H1 (cell line): ENCODE data around the gene MZF1. TPM values are rescaled to one million over a fixed set of nuclear protein-coding genes. Genes with fewer than 3 reads are reported as not detected.

Experiments used
- CTCF ChIA-PET: fragments of 300-600 bp; sonication (Branson Sonifier 250); formaldehyde crosslinking; loops from one replicate; lab custom pipeline; 2021; ENCODE audit not compliant: partially characterized antibody; lab: Charles Lee
- POLR2A ChIA-PET: fragments of 300-600 bp; sonication (Branson Sonifier 250); formaldehyde crosslinking; loops from one replicate; lab custom pipeline; 2021; ENCODE audit warnings: inconsistent platforms; ENCODE audit not compliant: partially characterized antibody; lab: Charles Lee
- DNase-seq, 2 experiments: peaks; one replicate each; pipeline versions ENCODE4 v3.0.0 to v3.0.0-alpha.2; 2010 to 2022; ENCODE audit warnings: low spot score in 2 of 2, low read depth in 1 of 2, mixed read lengths in 1 of 2
- FAIRE-seq: peaks from 2 replicates; lab custom pipeline; 2011; peaks lifted over from hg19 to GRCh38; lab: Jason Lieb, UNC
- H2AFZ ChIP-seq: 2 replicates; pipeline ENCODE4 v1.8.1; 2012; ENCODE audit warnings: low read length, inconsistent platforms
- H2AK5ac ChIP-seq: 2 replicates; pipeline ENCODE4 v1.6.1; 2013; ENCODE audit warnings: low read depth, low read length
- H2BK120ac ChIP-seq: replicated peaks from 2 replicates; pipeline ENCODE3; 2013; ENCODE audit warnings: low read depth, low read length, inconsistent platforms
- H2BK12ac ChIP-seq: 2 replicates; pipeline ENCODE4 v1.6.1; 2013; ENCODE audit warnings: low read depth, low read length
- H2BK15ac ChIP-seq: 2 replicates; pipeline ENCODE4 v1.6.1; 2013; ENCODE audit warnings: low read length
- H2BK20ac ChIP-seq: 2 replicates; pipeline ENCODE4 v1.6.1; 2013; ENCODE audit warnings: low read length
- H2BK5ac ChIP-seq: 2 replicates; pipeline ENCODE4 v1.6.1; 2013; ENCODE audit warnings: low read depth, low read length
- H3K14ac ChIP-seq: 2 replicates; pipeline ENCODE4 v1.6.1; 2013; ENCODE audit warnings: inconsistent platforms; ENCODE audit not compliant: insufficient read length
- H3K18ac ChIP-seq: 2 replicates; pipeline ENCODE4 v1.6.1; 2013; ENCODE audit warnings: low read length; ENCODE audit errors: extremely low read depth
- H3K23ac ChIP-seq: 2 replicates; pipeline ENCODE4 v1.6.1; 2013; ENCODE audit warnings: inconsistent platforms; ENCODE audit not compliant: insufficient read length
- H3K23me2 ChIP-seq: 2 replicates; pipeline ENCODE4 v1.6.1; 2013; ENCODE audit warnings: low read depth, low read length
- H3K27ac ChIP-seq: 2 replicates; pipeline ENCODE4 v1.6.1; 2011; ENCODE audit warnings: low read depth, low read length, inconsistent platforms
- H3K27me3 ChIP-seq, 4 experiments: replicated peaks in 1 of 4; 1 replicate in 1 of 4; 2 replicates in 3 of 4; pipeline versions ENCODE4 v1.6.1 to v1.8.1; 2011 to 2013; ENCODE audit warnings: low read length in 3 of 4, mild to moderate bottlenecking in 3 of 4, inconsistent platforms in 2 of 4, mixed read lengths in 2 of 4, moderate library complexity in 1 of 4; ENCODE audit not compliant: control insufficient read depth in 3 of 4, insufficient read depth in 3 of 4; ENCODE audit errors: extremely low read depth in 1 of 4
- H3K36me3 ChIP-seq, 4 experiments: 2 replicates each; pipeline versions ENCODE4 v1.6.1 to v1.8.1; 2011 to 2013; ENCODE audit warnings: mild to moderate bottlenecking in 4 of 4, low read length in 3 of 4, moderate library complexity in 2 of 4, control low read depth in 1 of 4, inconsistent platforms in 1 of 4; ENCODE audit not compliant: insufficient read depth in 4 of 4, control insufficient read depth in 2 of 4
- H3K4ac ChIP-seq: replicated peaks from 2 replicates; pipeline ENCODE3; 2013; ENCODE audit warnings: low read length, low read depth, mixed read lengths, inconsistent platforms; ENCODE audit not compliant: insufficient read length
- H3K4me1 ChIP-seq, 4 experiments: replicated peaks in 1 of 4; 1 replicate in 1 of 4; 2 replicates in 3 of 4; pipeline versions ENCODE4 v1.6.1 to v1.8.1; 2011 to 2013; ENCODE audit warnings: low read length in 3 of 4, inconsistent platforms in 2 of 4, mixed read lengths in 1 of 4; ENCODE audit not compliant: insufficient read depth in 4 of 4, control insufficient read depth in 3 of 4
- H3K4me2 ChIP-seq, 2 experiments: 2 replicates each; pipeline versions ENCODE4 v1.6.1 to v1.8.1; 2011 to 2013; ENCODE audit warnings: low read depth in 2 of 2, low read length in 2 of 2, control low read depth in 1 of 2, inconsistent platforms in 1 of 2, mild to moderate bottlenecking in 1 of 2; ENCODE audit not compliant: insufficient read depth in 1 of 2
- H3K4me3 ChIP-seq, 4 experiments: fragments of 200-600, 300-600 bp in 1 of 4; sonication (generic), shearing (Covaris generic), sonication (Bioruptor Twin) in 1 of 4; 2 replicates each; pipeline versions ENCODE4 v1.5.1 to v1.8.1; 2011 to 2016; ENCODE audit warnings: low read length in 4 of 4, low read depth in 3 of 4, control low read depth in 2 of 4, inconsistent platforms in 2 of 4, mild to moderate bottlenecking in 2 of 4, mixed read lengths in 1 of 4, moderate library complexity in 1 of 4; ENCODE audit not compliant: insufficient read depth in 2 of 4; ENCODE audit errors: extremely low read depth in 1 of 4
- H3K56ac ChIP-seq: replicated peaks from 2 replicates; pipeline ENCODE3; 2013; ENCODE audit warnings: low read depth, mild to moderate bottlenecking, mixed read lengths, low read length, inconsistent platforms; ENCODE audit not compliant: insufficient read length
- H3K79me1 ChIP-seq: 2 replicates; pipeline ENCODE4 v1.6.1; 2013; ENCODE audit warnings: low read depth, low read length, control low read depth
- H3K79me2 ChIP-seq, 2 experiments: 2 replicates each; pipeline versions ENCODE4 v1.6.1 to v1.8.1; 2012 to 2013; ENCODE audit warnings: low read length in 2 of 2, mild to moderate bottlenecking in 2 of 2, inconsistent platforms in 1 of 2; ENCODE audit not compliant: insufficient read depth in 2 of 2, control insufficient read depth in 1 of 2
- H3K9ac ChIP-seq, 4 experiments: replicated peaks in 1 of 4; 1 replicate in 1 of 4; 2 replicates in 3 of 4; pipeline versions ENCODE4 v1.6.1 to v1.8.1; 2011 to 2013; ENCODE audit warnings: low read depth in 3 of 4, low read length in 3 of 4, control low read depth in 2 of 4, mild to moderate bottlenecking in 2 of 4, moderate library complexity in 2 of 4, inconsistent platforms in 1 of 4; ENCODE audit errors: extremely low read depth in 1 of 4
- H3K9me3 ChIP-seq, 2 experiments: 2 replicates each; pipeline versions ENCODE4 v1.6.1 to v1.8.1; 2012 to 2013; ENCODE audit warnings: mild to moderate bottlenecking in 2 of 2, moderate library complexity in 2 of 2, control low read depth in 1 of 2, inconsistent platforms in 1 of 2, low read depth in 1 of 2, low read length in 1 of 2, mixed read lengths in 1 of 2; ENCODE audit not compliant: insufficient read depth in 2 of 2
- H4K20me1 ChIP-seq, 2 experiments: replicated peaks in 1 of 2; 2 replicates each; pipeline versions ENCODE3 to v1.8.1; 2011 to 2013; ENCODE audit warnings: inconsistent platforms in 2 of 2, low read length in 2 of 2, mild to moderate bottlenecking in 1 of 2; ENCODE audit not compliant: insufficient read depth in 2 of 2, control insufficient read depth in 1 of 2
- H4K5ac ChIP-seq: 2 replicates; pipeline ENCODE4 v1.6.1; 2013; ENCODE audit warnings: low read length, low read depth, mixed read lengths, inconsistent platforms; ENCODE audit not compliant: insufficient read length
- H4K8ac ChIP-seq: 2 replicates; pipeline ENCODE4 v1.8.0; 2013; ENCODE audit warnings: mild to moderate bottlenecking, moderate library complexity, low read length, inconsistent platforms; ENCODE audit not compliant: insufficient read depth; ENCODE audit errors: extremely low read depth
- H4K91ac ChIP-seq: replicated peaks from 2 replicates; pipeline ENCODE3; 2013; ENCODE audit warnings: low read length, mixed read lengths, inconsistent platforms; ENCODE audit not compliant: insufficient read length
- ATF2 ChIP-seq: IDR thresholded peaks from 2 replicates; pipeline ENCODE4 v1.6.1; 2012; ENCODE audit warnings: low read length, inconsistent platforms
- EGR1 ChIP-seq: IDR thresholded peaks from 2 replicates; pipeline ENCODE4 v1.6.1; 2011; ENCODE audit warnings: low read depth, low read length, borderline replicate concordance
- POLR2A ChIP-seq, 2 experiments: IDR thresholded peaks; 1 replicate in 1 of 2; 2 replicates in 1 of 2; pipeline ENCODE4 v1.6.1; 2011; ENCODE audit warnings: low read depth in 2 of 2, low read length in 2 of 2, mild to moderate bottlenecking in 2 of 2; ENCODE audit errors: control extremely low read depth in 1 of 2
- RBBP5 ChIP-seq: IDR thresholded peaks from 2 replicates; pipeline ENCODE4 v1.7.1; 2012; ENCODE audit warnings: low read depth, mild to moderate bottlenecking, inconsistent platforms, low read length, moderate library complexity, borderline replicate concordance
- RFX5 ChIP-seq: IDR thresholded peaks from 2 replicates; pipeline ENCODE4 v1.6.1; 2011; ENCODE audit warnings: low read depth, low read length, improper control_type of control experiment, borderline replicate concordance
- RXRA ChIP-seq: IDR thresholded peaks from 2 replicates; pipeline ENCODE4 v1.6.1; 2011; ENCODE audit warnings: low read depth, mild to moderate bottlenecking, low read length, moderate library complexity; ENCODE audit not compliant: insufficient read depth
- SIN3A ChIP-seq, 2 experiments: IDR thresholded peaks in 1 of 2; conservative IDR thresholded peaks in 1 of 2; 2 replicates each; pipeline ENCODE4 v1.6.1; 2011 to 2012; ENCODE audit warnings: low read length in 2 of 2, improper control_type of control experiment in 1 of 2, low read depth in 1 of 2, mild to moderate bottlenecking in 1 of 2
- SIRT6 ChIP-seq: IDR thresholded peaks from one replicate; pipeline ENCODE4 v1.7.1; 2012; ENCODE audit warnings: low read length, inconsistent platforms
- WGBS, 2 experiments: shearing (Covaris generic) in 1 of 2; methylation state at CpG; one replicate each; pipeline versions ENCODE4 v1.1.6 to v1.1.7; 2013 to 2015; ENCODE audit warnings: low lambda C conversion rate in 2 of 2, mixed read lengths in 2 of 2, inconsistent platforms in 1 of 2, low coverage in 1 of 2, missing lambda C conversion rate in 1 of 2; ENCODE audit not compliant: insufficient replicate concordance in 2 of 2, insufficient coverage in 1 of 2, insufficient read length in 1 of 2; ENCODE audit errors: extremely low coverage in 1 of 2, missing lambda C conversion rate in 1 of 2; 5-methylcytosine and 5-hydroxymethylcytosine counted together
- polyA plus RNA-seq, 7 experiments: library from polyadenylated mRNA; depleted of rRNA in 3 of 7; stranded (reverse) in 5 of 7; unstranded in 2 of 7; fragments of >200 nt in 5 of 7; fragments of 200-250 nt in 2 of 7; gene quantifications; 1 replicate in 5 of 7; 2 replicates in 1 of 7; 4 replicates in 1 of 7; pipeline versions ENCODE4 v1.2.1 to v1.2.3, GENCODE V29; 2011 to 2013; ENCODE audit warnings: missing spikeins in 2 of 7, mixed read lengths in 2 of 7
- total RNA-seq: library from RNA; stranded (reverse); fragmentation: NEBNext Ultra II Directional; extraction: Animal tissue kit (Norgen Biotek cat#: 25700); gene quantifications from 2 replicates; pipeline ENCODE4 v1.2.1, GENCODE V29; 2021

Gene MZF1
- total and polyA plus RNA-seq, 2 of the 8 experiments (the other 6 are each of a cell fraction or from before 2014, with no cell fraction given) = 15.2 to 25.0 TPM

- H3K9me3 ChIP-seq = no peaks in the 10 kb centered on the region
- no peak overlapping the region for H2BK20ac ChIP-seq
- no peak overlapping the region for H3K23ac ChIP-seq
- no peak overlapping the region for H3K14ac ChIP-seq
- FAIRE-seq (no peak), DNase-seq (no peak)
- H3K4me1 ChIP-seq = peaks cover 0 to 10% (median 1%) of the 10 kb centered on the region in 4 experiments; a peak in 3 of 7 replicates
- H2AK5ac ChIP-seq = no peak overlapping the region
- no peak overlapping the region for H2BK12ac ChIP-seq
- H3K9ac ChIP-seq = no peak overlapping the region
- H4K91ac ChIP-seq = no peak overlapping the region
- peaks cover 2 to 9% (median 7%) of the 10 kb centered on the region in 4 experiments; a peak in 3 of 8 replicates for H3K36me3 ChIP-seq
- H3K4me2 ChIP-seq = no peak overlapping the region; a peak in 1 of 4 replicates
- 87% methylated on average over 25 of the region's 25 CpGs; no CpG with 5 or more reads in 1 of the 2 experiments for WGBS, 2 experiments
- peaks cover 0 to 2% of the 10 kb centered on the region in 2 experiments for H4K20me1 ChIP-seq
- no peaks in the 10 kb centered on the region for H3K27me3 ChIP-seq
- CTCF ChIA-PET = interaction anchor here (0.8 to 2.4 kb wide), 4 partner anchors 9 to 51 kb away, joined by 3 to 14 read pairs (median 6); partner anchors contain the start of genes TRIM28 and ZBTB45
- no peaks in the 10 kb centered on the region for H3K79me2 ChIP-seq
- H3K4ac ChIP-seq = no peak overlapping the region
- H3K27ac ChIP-seq = no peak overlapping the region
- H4K8ac ChIP-seq = peak overlapping the region; percentile 20
- H3K23me2 ChIP-seq = peaks cover 15% of the 10 kb centered on the region
- H4K5ac ChIP-seq = no peak overlapping the region
- H2BK5ac ChIP-seq = no peak overlapping the region
- POLR2A ChIA-PET = interaction anchor here (0.6 to 17.2 kb wide), 4 partner anchors 10 to 1182 kb away, joined by 3 to 434 read pairs (median 42); partner anchors contain the start of genes CHMP2A, TRIM28, UBE2M and ZBTB45
- no peaks in the 10 kb centered on the region for H3K79me1 ChIP-seq
- no peak overlapping the region for H2BK120ac ChIP-seq
- H3K18ac ChIP-seq = no peak overlapping the region
- no peak overlapping the region for H2BK15ac ChIP-seq
- H3K4me3 ChIP-seq = no peak overlapping the region
- H2AFZ ChIP-seq = no peak overlapping the region
- no peak overlapping the region for H3K56ac ChIP-seq
- TF ChIP-seq RBBP5 = no peak
- TF ChIP-seq EGR1 = no peak
- no peak for TF ChIP-seq SIN3A (conservative IDR thresholded peaks at IDR 0.05 in 1 of 2, IDR thresholded peaks at IDR 0.05 in 1 of 2; ENCODE audit: low read depth in 1 of 2, low read length in 2 of 2)
- no peak for TF ChIP-seq ATF2
- no peak for TF ChIP-seq RXRA
- TF ChIP-seq POLR2A (IDR thresholded peaks at IDR 0.05; ENCODE audit: control extremely low read depth in 1 of 2, low read depth in 2 of 2, low read length in 2 of 2) = no peak
- no peak for TF ChIP-seq SIRT6
- no peak for TF ChIP-seq RFX5
These were observed 2.2 kb downstream of the MZF1 start for GRCh38 chr19:58570770-58571574.
